Stimulated activated CD8-positive, alpha-beta memory T cell treated with anti-CD3 and anti-CD28 coated beads, Interleukin-12 subunit alpha, Interleukin-12 subunit beta, amount 100 ng/mL, for 1 hour (primary cell): Measurements from ENCODE around the gene NDUFA8.
"Not testable (repeated sequence)": the region's sequence is repeated elsewhere in the genome, so short reads cannot be mapped to it uniquely, and the experiment has no call there.

Experiments used
- DNase-seq: peaks from one replicate; pipeline ENCODE4 v3.0.0-alpha.2; 2020; ENCODE audit warnings: low read depth

The NDUFA8 gene

DNA sequence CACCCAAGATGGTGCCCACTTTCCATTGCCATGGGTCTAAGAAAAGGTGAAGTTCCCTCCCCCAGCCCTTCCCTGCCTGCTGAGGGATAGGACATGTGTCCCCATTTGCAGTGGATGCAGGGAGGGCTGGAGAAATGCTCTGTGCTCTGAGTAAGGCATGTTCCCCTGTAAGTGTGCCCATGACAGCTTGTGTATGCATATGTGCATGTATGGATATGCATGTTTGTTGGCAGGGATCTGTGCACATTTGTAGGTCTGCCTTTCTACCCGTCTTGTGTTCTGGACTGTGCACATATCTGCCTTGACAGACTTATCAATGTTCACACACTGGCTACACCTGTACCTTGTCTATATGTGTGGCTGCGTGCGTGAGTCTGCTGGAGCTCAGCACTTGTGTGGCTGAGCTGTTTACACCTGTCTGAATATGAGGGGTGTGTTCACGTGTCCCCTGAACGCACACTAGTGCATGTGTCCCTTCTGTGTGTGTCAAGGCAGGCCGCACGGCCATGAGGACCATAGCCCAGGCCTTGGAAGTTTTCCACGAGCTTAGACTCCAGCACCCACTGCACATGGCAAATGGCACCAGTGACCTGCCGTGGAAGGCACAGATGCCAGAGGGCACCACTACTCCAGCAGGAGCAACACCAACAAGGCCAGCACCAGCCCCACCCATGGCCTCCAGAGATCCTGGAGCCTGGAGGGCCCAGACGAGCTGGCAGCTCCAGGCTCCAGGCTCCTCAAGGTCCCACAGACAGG is 39.1 kb downstream of the NDUFA8 start:
- DNase-seq, result no peak

DNA sequence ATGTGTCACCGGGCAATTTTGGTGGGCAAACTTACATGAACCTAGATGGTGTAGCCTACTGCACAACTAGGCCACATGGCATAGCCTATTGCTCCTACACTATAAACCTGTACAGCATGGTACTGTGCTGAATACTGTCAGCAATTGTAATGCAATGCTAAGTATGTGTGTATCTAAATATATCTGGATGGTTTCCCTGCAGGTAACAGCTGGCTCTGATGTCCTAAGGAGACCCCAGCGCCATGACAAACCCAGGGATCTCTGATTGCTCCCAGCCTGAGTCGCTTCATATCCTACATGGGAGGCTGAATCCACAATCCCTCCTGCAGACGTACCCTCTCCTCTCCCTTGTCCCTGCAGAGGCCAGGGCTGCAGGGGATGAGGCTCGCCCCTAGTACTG is 39.9 kb downstream of the NDUFA8 start:
- no peak for DNase-seq

DNA sequence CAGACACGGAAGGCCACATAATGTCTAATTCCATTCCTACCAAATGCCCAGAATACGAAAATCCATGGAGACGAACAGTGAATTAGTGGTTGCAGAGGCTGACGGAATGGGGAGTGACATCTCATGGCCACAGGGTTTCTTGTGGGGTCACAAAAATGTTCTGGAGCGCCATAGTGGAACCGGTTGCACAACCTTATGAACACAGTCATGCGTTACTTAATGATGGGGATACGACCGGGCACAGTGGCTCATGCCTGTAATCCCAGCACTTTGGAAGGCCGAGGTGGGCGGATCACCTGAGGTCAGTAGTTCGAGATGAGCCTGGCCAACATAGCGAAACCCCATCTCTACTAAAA is 40.4 kb downstream of the NDUFA8 start:
- DNase-seq, result no peak

DNA sequence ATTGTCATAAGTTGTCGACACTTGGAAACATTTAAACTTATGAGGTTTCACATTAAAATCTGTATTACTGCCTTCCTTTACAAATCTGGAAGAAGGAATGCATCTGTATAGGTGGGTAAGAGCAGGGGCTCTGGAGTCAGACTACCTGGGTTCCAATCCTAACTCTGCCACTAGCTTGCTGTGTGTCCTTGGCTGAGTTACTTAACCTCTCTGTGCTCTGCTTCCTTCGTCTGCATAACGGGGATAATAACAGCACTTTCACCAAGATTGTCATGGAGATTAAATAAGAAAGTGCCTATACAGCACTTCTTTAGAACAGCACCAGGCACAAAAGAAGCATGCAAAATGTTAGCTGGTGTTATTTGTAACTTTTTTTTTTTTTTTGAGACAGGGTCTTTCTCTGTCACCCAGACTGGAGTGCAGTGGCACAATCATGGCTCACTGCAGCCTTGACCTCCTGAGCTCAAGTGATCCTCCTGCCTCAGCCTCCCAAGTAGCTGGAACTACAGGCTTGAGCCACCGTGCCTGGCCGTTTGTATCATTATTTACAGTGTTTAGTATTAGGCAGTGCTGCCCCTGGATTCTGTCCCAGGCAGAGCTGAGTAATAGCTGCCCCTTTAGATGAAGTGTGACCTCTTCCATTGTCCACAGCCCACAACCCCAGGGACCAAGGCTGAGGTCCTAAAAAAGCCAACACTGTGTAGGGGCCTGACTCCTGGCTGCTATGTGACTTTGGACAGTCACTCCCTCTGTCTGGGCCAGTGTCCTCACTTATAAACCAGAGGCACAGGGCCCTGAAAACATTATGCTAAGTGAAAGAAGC is 41.0 kb downstream of the NDUFA8 start:
- no peak for DNase-seq

DNA sequence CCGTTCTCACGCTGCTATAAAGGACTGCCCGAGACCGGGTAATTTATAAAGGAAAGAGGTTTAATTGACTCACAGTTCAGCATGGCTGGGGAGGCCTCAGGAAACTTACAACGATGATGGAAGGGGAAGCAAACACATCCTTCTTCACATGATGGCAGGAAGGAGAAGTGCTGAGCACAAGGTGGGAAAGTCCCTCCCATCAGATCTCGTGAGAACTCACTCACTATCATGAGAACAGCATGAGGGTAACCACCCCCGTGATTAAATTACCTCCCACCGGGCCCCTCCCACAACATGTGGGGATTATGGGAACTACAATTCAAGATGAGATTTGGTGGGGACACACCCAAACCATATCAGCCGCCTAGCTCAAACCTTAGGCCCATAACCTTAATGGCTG is 42.3 kb downstream of the NDUFA8 start:
- not testable (repeated sequence) for DNase-seq

DNA sequence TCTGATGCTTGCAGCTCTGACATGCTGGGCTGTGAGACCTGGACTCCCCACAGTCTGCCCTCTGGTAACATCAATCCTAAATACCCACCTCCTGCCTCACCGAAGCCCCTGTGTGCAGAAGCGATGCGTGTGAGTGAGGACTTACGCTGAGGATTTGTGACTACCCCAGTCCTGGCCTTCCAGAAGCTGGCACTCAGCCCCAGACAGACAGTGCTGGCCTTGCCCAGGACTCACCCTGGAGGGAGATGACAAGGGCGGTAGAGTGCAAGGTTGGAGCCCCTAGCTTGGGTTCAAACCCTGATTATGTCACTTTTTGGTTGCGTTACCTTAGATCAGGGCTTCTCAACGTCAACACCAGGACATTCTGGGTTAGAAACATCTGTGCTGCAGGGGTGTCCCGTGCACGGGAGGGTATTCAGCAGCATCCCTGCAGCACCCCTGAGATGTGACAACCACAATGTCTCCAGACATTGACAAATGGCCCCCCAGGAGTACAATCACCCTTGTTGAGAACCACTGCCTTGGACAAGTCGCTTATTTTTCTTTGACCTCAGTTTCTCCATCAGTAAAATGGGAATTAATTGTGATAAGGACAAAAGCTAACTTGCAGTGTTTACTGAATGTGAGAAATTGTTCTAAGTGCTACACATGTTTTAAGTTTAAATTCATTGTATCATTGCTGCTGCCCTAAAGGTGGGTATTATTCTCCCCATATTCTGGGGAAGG is 43.0 kb downstream of the NDUFA8 start:
- DNase-seq, result no peak

DNA sequence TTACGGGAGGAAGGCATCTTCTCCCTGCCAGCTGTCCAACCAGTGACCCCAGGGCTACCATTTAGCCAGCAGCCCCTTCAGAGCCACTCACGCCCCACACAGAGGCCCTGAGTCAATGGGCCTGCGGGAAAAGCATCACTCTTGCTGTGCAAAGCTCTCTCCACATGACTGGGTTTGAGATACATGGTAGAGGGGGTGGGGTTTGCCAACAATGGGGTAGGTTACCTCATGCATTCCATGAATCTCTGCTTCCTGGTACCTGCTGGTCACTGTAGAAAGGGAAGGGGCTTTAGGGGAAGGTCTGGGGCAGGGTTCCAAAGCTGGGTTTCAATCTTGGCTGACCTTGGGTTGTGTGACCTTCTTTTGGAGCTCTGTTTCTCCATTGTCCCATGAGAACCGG is 43.5 kb downstream of the NDUFA8 start:
- DNase-seq, result no peak

DNA sequence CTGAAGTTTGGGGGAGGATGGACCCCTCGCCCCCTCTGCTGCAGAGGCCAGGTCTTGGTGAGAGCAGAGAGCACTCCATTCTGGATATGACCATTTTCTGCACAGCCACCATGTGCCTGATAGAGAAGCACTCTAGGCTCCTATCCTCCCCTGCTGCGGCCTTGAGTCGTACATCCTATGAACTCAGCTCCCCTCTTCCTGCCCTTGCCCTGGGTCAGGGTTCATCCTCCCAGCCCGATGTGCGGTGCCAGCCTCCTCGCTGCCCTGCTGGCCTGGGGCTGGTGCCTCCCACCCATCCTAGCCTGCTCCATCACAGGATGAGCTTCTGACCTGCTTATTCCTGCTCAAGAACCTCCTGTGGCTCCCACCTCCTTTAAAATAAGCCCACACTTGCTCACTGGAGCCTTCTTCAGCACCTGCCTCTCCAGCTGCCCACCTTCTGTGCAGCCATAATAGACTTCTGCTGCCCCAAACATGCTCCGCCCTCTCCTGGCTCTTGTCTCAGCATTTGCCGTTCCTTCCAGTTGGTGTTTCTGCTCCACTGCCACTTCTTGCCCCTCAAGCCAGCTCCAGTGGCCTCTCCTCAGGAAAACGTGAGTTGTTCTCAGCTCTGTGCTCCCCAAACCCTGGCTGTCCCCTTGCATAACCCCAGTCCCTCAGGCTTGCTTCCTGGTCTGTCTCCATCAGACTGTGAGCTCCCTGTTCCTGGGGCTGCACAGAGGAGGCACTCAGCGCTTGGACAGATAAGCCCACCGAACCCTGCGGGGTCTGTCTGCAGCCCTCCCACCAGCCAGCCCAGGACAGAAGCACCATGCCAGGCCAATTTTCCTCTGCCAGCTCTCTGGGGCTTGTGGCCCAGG is 44.2 kb downstream of the NDUFA8 start:
- DNase-seq, result no peak

DNA sequence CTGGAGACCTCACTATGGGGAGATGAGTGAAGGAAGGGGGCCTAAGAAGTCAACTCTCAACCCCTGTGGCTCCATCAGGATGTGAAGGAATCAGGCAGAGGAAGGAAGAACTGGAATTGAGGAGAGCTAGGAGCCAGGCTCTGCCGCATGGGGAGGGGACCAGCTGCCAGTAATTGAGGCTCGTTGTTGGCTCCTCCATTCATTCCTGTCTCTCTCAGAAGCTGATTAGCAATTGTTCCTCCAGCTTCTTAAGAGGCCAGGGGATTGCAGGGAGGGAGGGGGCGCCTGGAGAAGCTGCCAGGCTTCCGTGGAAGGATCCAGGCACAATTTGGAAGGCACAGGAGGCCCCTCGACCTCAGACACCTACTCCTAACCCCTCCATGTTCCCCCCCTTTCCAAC is 46.0 kb downstream of the NDUFA8 start:
- DNase-seq, result no peak

DNA sequence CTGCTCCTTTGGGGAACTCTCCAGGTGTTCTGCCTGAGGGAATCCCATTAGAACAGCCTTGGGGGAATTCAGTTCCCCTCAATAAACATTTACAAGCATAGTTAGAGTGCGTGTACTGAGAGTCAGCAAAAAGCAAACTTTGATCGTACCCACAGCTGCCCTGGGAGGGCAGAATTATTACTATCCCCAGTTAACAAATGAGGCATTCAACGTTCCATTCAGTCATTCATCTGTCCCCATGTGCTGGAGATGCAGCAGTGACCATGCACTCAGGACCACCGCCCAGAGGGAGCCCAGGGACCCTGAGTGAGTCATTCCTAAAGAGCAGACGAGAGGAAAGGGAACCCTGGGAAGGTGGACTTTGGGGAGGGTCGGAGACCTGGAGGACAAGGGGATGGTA is 47.3 kb downstream of the NDUFA8 start:
- DNase-seq, result no peak

DNA sequence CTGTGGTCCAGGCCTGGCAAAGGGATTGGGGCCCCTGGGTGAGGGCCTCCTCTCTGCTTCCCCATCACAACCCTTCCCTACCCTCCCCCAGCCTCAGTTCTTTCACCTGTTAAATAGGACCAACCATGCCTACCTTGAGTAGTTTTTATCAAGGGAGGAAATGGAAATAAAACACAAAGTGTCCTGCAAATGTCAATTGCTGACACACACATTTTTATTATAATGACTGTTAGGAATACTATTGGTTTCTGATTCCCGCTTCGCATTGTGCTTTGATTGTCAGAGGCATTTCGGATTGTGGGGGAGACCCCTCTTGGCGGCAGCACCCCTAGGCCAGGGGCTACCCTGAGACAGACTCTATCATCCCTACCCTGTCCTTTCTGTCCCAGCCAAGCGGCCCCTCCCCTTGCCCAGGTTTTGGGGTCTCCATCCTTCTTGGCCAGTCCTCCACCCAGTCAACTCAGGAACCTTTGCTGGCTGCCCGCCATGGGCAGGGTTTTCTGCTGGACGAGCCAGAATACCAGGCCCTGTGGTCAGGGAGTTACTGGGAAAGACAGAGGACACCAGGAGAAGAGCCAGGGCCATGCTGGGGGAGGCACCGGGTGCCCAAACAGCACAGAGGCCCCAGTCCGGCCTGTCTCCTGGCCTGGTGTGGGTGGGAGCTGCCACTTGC is 48.0 kb downstream of the NDUFA8 start:
- DNase-seq, result no peak

DNA sequence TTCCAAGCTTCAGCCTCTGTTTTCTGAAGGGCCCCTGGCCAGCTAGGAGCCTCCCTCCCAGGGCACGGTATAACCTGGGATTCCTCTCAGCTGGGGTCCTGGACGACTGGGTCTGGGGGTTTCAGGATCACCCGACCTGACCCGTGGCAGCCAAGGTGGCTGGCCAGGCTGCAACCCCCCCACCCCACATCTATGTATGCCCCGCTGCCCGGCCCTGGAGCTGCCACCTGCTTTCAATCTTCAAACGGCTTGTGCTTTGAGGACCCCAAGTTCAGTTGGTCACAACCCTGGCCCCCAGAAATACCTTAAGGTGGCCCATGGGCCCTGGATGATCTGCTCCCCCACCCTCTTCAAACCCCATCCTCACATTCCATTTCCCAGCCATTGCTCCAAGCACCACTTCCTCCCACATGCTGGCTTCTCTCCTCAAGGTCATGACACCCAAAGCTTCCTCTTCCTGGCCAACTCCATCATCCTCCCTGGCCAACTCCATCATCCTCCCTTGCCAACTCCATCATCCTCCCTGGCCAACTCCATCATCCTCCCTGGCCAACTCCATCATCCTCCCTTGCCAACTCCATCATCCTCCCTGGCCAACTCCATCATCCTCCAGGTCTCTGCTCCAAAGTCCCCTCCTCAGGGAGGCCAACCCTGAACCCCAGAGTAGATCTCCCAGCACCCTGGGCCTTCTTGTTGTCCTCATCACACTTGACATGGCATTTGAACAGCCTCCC is 49.3 kb downstream of the NDUFA8 start:
- DNase-seq, result no peak

DNA sequence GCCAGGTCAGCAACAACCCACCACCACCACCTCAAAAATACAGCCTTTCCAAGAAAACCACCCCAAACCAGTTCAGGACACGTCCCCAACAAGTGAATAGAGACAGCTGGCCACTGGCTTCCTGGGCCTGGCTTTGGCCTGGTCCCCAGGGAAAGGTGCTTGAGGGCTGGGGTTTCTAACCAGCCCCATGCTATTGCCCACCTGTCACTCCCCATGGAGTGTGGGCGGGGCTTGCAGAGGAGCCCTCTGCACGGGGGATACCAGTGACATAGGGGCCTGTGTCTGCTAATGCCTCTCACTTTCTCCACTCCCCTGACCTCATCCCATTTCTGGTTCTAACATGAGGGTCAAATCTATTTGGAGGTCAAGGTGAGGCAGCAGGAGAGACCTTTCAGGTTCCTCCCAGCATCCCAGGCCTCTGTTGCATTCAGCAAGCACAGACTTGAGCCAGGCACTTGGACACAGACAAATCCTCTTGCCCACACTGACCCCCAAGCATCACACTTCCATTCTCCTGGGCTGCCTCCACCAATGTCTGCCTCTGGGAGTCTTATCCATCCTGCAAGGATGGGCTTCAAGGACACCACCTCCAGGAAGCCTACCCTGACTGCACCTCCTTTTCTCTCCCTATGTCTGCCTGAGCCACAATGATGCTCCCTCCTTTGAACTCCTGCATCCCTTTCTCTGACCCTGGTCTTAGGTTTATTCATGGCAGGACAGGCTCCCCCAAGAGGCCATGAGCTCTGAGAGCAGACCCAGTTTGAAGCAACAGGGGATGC is 50.4 kb downstream of the NDUFA8 start:
- no peak for DNase-seq

DNA sequence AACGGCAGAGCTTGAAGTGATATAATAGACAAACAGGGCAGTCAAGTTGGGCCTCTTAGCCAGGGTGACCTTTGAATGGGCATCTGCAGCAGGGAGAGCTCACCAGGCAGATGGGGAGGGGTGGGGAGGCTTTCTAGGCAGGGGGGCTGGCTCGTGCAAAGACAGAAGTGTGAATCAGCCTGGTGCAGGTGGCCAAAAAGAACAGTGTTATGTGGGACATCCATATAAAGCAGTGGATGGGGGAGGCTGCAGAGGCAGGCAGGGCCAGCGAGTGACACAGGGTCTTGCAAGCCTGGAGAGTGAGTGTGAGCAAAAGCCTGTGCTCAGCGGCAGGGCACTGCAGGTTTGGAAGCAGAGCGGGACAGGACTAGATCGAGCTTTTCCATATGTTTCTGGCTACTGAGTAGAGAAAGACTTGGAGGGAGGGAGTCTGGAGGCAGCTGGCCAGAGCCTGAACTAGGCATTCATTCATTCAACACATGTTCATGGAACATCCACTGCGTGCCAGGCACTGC is 52.2 kb downstream of the NDUFA8 start:
- DNase-seq, result no peak

DNA sequence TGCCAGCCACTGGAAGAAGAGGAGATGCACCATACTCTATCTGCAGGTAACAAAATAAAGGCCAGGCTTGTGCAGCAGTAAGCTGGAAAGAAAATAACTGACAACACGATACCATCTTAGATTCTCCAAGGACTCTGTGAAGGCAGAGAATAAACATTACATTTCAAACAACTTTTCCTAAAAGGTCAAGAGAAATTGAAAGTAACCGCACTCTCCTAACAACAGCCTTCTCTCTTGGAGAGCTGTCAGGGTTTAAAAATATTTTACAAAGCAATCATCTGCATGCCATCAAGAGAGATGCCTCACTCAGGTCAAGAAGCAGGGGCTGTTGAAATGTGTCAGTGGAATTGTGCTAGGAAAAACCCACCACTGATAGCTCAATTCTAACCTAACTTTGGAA is 53.0 kb downstream of the NDUFA8 start:
- DNase-seq, result no peak

DNA sequence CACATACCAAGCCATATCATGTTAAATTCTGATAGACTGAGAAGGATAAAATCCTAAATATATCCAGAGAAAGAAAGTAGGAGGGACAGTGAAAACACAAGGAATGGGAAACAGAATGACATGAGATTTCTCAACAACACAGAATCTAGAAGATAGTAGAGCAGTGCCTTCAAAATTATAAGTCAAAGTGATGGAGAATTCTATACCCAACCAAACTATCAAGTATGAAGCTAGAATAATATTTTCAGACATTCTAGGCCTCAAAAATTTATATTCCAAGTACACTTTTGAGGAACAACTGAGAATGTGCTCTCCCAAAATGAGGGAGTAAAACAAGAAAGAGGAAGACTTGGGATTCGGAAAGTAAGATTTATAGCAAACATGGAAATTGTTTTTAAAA is 55.6 kb downstream of the NDUFA8 start:
- no peak for DNase-seq

DNA sequence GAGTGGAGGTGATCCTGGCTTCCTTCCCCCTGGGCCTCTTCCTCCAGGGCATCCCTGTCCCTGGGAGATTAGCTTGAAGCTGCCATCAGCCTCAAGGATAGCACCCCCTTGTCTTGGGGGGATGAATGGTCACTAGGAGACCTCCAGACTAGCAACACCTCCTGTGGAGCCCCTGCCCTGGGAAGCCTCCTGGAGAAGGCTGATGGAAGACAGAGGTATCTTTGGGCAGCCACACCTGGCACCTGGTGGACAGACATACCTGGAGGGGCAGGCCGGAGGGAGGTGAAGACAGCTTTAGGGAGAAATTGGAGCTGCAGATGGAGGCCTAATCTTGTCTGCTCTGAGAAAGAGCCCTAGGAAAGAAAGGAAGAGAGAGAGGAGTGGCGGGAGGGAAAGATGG is 57.4 kb downstream of the NDUFA8 start:
- no peak for DNase-seq

DNA sequence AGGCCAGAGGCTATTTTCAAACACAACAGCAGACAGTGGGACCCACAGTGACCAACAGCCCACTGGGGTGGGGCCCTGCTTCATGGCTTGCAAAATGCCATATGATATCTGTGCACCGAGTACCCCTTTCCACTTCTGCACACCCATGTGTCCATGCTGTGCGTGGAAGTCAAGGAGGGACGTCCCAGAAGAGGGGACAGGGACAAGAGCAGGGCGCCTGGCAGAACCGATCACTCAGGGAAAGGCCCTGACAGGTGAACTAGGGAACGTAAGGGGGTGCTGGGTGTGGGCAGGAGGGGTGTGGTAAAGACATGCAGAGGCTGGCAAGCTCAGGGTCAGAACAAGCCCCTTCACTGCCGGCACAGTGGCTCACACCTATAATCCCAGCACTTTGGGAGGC is 58.8 kb downstream of the NDUFA8 start:
- no peak for DNase-seq

DNA sequence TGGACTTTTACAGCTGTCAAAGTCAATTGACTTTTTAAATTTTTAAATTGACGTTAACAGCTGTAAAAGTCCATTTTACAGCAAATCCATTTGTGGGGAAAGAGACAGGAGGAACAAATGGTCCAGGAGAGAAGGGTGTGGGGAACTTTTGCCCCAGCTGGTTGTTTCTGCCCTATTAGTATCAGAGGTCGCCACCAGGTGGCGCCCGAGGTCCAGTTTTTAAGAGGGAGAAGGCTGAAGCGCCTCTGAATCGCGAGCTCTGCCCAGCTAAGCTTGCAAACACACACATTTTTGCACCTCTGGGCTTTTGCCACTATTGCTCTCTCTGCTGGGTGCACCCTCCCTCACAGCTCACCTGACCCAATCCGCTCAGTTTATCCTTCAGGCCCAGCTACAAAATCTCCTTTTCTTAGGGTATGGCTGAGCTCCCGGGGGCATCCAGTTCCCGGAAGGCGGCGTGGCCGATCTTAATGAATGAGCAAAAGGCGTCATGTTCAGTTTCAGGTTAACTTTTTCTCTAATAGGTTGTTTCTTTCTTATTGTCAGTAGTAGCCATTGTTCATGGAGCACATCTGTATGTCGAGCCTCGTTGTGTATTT is 60.2 kb downstream of the NDUFA8 start:
- DNase-seq, result peak; percentile 67
